GM12875 (cell line): ENCODE results near the gene CDC5L.

Source experiments
- H3K4me3 ChIP-seq: one replicate; pipeline ENCODE4 v1.5.1; 2011; ENCODE audit warnings: low read depth, low read length, control low read depth
- TF ChIP-seq, protein P1 (sequence below): IDR thresholded peaks from 2 replicates; pipeline ENCODE4 v1.5.1; 2011; ENCODE audit warnings: low read depth, mild to moderate bottlenecking, control low read depth, inconsistent platforms, low read length, moderate library complexity, borderline replicate concordance; ENCODE audit not compliant: insufficient read depth

CDC5L gene

DNA sequence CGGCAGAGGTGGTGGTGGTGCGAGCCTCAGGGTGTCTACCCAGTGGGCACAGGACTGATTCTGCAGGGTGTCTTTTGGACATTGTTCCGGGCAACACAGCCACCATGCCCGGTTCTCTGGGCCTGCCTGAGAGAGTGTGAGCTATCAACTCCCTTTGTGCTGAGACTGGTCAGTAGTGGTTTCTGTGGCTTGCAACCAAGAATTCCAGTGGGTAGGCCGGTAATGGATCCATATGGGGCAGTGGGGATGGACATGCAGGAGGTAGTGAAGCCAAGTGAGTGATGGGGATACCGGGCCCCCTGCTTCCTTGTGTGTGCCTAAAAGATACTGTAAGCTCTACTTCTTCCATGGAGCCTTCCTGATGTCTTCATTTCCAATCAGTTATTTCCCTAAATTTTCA lies 71.0 kb downstream of the CDC5L start:
- no peak overlapping the region for H3K4me3 ChIP-seq
- TF ChIP-seq, protein P1, sequence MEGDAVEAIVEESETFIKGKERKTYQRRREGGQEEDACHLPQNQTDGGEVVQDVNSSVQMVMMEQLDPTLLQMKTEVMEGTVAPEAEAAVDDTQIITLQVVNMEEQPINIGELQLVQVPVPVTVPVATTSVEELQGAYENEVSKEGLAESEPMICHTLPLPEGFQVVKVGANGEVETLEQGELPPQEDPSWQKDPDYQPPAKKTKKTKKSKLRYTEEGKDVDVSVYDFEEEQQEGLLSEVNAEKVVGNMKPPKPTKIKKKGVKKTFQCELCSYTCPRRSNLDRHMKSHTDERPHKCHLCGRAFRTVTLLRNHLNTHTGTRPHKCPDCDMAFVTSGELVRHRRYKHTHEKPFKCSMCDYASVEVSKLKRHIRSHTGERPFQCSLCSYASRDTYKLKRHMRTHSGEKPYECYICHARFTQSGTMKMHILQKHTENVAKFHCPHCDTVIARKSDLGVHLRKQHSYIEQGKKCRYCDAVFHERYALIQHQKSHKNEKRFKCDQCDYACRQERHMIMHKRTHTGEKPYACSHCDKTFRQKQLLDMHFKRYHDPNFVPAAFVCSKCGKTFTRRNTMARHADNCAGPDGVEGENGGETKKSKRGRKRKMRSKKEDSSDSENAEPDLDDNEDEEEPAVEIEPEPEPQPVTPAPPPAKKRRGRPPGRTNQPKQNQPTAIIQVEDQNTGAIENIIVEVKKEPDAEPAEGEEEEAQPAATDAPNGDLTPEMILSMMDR, result no peak

DNA sequence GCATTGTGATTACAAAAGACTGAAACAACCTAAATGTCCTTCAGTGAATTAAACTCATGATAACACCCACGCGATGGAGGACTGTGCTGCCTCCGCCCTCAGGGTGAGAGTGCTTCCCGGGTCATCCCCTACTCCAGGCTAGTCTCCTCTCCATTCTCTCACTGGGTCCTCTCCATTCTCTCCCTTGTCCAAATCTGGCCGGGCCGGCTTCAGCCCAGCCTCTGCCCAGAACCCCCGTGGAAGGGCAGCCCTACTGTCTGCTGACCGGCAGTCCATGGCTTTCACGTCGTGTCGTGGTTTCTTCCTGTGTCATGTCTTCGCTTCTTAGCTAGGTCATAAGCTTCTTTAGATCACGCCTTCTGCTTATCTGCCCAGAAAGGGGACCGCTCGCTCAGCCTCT lies 74.8 kb downstream of the CDC5L start:
- no peak overlapping the region for H3K4me3 ChIP-seq
- TF ChIP-seq, protein P1, result no peak

DNA sequence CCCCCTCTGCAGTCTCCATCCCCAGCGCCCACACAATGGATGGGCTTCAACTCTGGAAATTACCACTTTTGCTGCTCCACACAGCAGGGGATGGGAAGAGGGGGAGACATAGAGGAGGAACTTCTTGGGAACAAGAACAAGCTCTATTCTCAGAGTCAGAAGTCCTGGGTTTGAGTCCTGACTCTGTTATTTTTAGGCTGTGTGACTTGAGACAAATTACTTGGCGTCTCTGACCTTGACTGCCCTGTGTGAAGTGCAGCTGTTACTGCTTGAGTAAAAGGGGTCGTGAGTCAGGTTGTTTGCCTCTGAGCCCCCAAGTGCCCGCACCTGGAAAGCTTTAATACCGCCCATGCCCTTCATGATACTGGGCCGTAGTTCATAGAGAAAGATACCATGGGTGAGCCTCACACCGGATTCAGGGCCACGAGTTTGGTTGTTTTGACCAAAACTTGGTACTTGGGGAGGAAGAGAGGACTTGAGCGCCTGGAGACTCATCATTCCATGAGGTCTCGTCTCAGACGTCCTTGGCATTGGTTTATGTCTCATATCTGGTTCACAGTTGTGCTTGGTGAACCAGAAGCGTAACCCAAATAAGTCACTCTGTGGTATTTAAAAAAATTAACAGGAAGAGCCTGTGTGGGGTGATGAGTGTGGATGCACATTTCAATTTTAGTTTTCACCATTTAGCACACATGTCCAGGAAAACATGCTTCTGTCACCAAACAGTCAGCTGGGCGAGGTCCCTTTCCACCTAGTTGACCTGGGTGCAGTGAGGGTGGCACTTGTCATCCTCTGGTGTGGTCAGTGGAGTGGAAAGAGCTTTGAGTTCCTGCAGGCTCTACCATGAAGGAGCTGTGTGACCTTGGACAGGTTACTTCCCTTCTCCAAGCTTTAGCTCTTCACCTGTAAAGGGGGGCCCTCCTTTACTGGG lies 75.6 kb downstream of the CDC5L start:
- TF ChIP-seq, protein P1, result no peak
- H3K4me3 ChIP-seq, result no peak overlapping the region

- no peak overlapping the region for H3K4me3 ChIP-seq
- TF ChIP-seq, protein P1, result no peak
Measured at GRCh38 chr6:44463728-44464450, 76.4 kb downstream of the CDC5L start.

GRCh38 chr6:44464527-44465310 lies 77.2 kb downstream of the CDC5L start:
- TF ChIP-seq, protein P1, result no peak
- no peak overlapping the region for H3K4me3 ChIP-seq

GRCh38 chr6:44466955-44467354 lies 79.4 kb downstream of the CDC5L start:
- H3K4me3 ChIP-seq, result no peak overlapping the region
- TF ChIP-seq, protein P1, result no peak
